HS-5 (cell line): ENCODE results near the gene ATP6V0E2.
A peak's percentile ranks its signal among the peaks of the same experiment; 100 is the strongest.

ENCODE experiments used
- DNase-seq: peaks from one replicate; pipeline ENCODE4 v3.0.0-alpha.2; 2012; ENCODE audit warnings: low read depth

Gene ATP6V0E2

DNA sequence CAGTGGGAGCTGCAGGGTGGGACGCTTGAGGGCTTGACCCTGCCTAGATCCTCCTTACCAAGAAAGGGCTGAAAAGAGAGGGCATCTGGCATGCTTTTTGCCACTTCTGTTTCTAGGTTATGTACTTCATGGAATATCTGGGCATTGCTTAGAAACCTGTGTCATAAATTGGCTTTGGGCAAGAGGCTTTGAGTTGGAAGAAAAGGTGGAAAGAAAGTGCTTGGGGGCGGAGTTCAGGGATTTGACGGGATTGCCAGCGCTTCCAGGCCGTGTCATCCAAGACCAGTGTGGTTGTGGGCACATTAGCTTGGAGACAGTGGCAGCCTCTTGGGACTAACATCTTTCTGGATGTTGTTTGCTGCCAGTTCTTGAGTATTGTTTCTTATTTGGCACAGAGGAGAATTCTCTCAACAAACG is 34.8 kb upstream of the ATP6V0E2 start:
- DNase-seq = peak; percentile 9

- DNase-seq = no peak
Observed at GRCh38 chr7:149839933-149840332, 33.8 kb upstream of the ATP6V0E2 start.

DNA sequence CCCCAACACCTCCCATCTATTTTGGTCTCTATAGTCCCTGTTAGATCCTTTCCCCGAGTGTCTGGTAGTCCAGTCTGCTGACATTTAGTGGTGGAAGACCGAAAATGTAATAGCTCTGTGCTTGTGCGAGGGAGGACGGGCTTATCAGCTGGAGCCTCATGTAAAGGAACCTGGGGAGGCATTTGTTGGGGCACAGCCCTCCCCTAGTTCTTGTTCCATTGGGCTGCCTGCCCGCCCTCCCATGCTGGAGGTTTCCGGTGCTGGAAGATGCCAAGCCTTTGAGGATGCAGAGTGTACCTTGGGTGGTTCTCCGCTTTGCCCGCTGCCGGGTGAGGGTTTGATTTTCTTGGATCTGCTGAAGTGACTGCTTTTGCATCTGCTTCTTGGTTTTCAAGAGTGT is 30.2 kb upstream of the ATP6V0E2 start:
- DNase-seq = no peak

DNA sequence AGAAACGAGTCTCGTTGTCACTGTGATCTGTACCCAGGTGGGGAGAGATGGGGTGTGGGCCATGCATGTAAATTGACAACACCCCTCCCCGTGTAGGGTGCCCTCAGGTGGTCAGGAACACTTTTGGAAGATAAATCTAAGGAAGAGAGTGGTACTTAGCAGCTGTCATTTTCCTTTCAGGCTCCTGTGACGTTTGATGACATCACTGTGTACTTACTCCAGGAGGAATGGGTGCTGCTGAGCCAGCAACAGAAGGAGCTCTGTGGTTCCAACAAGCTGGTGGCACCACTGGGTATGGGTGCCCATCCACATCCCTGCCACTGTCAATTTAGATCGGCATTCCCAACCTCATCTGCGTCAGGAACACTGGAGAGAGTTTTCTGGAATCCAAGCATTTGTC is 29.3 kb upstream of the ATP6V0E2 start:
- DNase-seq = no peak

DNA sequence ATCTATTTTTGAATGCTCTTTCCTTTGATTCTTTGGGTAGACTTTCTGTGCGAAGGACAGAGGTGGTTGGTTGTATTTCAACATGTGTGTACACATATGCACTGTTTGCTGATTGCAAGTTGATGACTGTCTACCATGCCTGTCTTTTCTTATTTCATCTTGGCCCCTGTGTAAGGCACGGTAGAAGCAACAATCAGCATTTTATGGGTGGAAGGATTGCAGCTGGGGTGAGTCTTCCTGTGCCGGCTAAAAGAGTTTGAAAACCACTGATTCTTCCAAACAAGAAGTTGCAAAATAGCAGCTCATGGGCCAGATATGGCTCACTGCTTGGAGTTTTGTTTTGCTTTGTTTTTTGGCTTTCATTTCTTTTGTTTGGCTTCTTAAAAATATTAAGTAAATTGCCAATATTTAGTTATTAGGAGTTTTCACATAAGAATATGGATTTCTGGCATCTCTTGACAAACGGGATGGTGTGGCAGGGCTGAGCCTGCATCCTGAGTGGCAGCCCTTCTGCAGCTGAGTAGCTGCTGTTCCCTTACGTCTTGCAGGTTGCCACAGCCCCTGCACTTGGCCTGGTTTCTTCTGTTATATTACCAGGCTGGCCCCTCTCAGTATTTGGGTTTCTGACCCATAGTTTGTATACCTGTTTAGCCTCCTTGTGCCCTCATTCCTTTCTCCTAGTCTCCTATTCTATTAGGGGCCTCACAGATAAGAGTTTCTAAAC is 28.4 kb upstream of the ATP6V0E2 start:
- DNase-seq = no peak

DNA sequence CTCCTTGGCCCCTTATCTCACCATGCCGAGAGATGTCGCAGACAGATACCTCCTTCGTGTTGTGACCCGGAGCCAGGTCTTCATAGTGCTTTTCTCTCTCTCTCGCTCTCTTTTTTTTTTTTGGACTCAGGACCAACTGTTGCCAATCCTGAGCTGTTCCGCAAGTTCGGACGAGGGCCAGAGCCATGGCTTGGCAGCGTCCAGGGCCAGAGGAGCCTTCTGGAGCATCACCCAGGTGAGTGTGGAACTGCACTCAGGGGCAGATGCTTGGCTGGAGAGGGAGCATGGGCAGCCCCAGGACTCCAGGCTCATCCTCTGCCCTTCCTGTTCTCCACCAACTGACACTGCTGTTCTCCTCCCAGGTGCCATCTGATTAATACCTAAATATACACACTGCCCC is 27.7 kb upstream of the ATP6V0E2 start:
- no peak for DNase-seq

DNA sequence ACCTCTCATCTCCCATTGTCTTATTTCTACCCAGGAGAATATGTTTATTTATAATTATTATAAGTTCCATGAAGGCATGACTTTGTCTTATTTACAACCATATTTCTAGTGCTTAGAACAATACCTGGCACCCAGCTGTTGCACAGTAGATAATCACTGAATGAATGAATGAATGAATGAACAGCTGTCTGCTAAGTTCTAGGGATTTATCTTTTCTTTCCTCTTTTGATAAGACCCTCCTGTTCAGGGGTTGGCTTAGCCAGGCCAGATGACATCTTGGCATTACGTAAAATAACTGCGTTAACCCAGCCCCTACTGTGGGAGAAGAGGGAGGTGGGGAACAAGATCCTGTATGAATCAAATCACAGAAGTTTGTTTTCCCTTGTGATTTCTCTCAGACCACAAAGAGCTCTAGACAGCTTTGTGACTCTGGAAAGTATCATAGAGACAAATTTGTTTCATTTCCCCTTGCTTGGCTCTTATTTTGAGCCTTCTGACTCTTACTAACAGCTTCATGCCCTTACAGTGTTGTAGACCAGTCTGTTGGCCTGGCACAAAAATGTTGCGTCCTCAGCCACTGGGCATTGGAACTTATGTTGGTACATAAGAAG is 27.2 kb upstream of the ATP6V0E2 start:
- no peak for DNase-seq

GRCh38 chr7:149849174-149849573 is 24.6 kb upstream of the ATP6V0E2 start:
- no peak for DNase-seq

- DNase-seq = no peak
Observed at GRCh38 chr7:149850007-149850594, 23.7 kb upstream of the ATP6V0E2 start.

- no peak for DNase-seq
Observed at GRCh38 chr7:149850716-149851115, 23.1 kb upstream of the ATP6V0E2 start.

DNA sequence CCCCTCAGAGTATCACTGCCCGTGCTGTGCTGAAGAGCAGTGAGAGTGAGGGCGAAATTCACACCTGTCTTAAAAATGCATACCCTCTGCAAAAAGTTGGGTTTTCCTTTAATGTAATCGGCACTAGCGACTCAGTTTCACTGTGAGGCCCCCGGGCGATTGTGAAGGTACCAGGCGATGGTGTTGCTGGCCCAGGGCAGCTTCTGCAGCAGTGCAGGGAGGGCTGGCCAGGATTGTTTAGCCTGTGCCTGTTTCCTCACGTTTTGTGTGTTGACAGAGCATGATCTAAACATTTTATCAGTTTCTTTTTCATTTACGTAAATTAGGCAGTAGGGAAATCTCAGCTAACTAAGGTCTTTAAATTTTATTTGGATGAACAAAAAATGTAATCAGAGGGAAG is 22.3 kb upstream of the ATP6V0E2 start:
- DNase-seq = no peak

- no peak for DNase-seq
Observed at GRCh38 chr7:149853157-149853556, 20.6 kb upstream of the ATP6V0E2 start.

DNA sequence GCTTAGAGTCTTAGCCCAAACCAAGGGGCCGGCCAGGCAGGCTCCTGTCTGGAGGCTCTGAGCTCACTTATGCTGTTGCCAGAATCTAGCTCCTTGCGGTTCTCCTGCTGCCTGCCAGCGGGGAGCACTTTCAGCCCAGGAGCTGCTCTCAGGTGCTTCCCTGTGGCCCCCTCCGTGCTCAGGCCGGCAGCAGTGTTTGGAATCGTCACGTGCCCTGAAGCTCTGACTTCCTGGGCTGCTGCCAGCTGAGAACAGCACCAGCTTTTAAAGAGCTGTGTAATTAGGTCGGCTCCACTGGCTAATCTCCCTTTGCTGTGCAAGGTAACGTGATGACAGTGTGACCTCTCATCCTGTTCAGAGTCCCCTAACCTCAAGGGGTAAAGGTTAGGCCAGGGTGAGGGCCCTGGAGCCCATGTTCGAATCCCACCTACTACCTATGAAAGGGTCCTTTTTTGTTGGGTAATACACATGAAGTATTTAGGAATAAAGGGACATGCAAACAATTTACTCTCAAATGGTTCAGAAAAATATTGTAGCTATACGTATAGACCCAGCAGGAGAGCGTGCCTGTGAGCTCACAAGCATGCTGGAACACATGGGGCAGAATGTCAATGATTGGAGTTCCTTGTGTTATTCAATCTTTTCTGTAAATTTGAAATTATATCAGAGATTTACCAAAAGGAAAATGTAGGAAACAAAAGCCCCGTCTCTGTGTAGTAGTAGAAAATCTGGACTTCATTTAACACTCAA is 19.0 kb upstream of the ATP6V0E2 start:
- DNase-seq = no peak

- no peak for DNase-seq
Observed at GRCh38 chr7:149855361-149856305, 18.1 kb upstream of the ATP6V0E2 start.

DNA sequence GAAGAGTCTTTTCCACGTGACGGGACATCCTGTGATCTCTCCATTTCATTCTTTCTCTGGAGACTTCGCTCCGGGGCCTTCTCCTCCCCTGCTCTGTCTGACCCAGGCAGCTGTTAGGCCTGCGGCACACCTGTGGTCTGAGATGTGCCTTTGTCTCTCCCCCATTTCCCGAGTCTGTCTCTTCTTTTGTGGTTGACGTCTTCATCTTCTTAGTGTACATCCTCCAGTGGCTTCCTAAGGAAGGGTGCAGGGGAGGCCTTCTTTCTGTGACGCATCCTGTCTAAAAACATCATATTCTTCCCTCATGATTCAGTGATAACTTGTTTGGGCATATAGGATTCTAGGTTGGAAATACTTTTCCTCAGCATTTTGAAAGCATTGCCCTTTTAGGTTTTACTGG is 17.2 kb upstream of the ATP6V0E2 start:
- DNase-seq = no peak

GRCh38 chr7:149859369-149859768 is 14.4 kb upstream of the ATP6V0E2 start:
- no peak for DNase-seq

- no peak for DNase-seq
Observed at GRCh38 chr7:149859876-149860275, 13.9 kb upstream of the ATP6V0E2 start.

DNA sequence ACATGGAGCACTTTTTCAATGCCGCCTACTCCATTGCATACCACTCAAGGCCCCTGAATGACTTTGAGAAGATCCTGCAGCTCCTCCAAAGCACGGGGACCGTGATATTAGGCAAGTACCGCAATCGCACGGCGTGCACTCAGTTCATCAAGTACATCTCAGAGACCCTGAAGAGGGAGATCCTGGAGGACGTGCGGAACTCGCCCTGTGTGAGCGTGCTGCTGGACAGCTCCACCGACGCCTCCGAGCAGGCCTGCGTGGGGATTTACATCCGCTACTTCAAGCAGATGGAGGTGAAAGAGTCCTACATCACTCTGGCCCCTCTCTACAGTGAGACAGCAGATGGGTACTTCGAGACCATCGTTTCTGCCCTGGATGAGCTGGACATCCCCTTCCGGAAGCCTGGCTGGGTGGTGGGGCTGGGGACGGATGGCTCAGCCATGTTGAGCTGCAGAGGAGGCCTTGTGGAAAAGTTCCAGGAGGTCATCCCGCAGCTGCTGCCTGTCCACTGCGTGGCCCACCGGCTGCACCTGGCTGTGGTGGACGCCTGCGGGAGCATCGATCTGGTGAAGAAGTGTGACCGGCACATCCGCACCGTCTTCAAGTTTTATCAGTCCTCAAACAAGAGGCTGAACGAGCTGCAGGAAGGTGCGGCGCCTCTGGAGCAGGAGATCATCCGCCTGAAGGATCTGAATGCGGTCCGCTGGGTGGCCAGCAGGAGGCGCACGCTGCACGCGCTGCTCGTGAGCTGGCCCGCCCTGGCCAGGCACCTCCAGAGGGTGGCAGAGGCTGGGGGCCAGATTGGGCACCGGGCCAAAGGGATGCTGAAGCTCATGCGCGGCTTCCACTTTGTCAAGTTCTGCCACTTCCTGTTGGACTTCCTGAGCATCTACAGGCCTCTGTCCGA is 12.7 kb upstream of the ATP6V0E2 start:
- DNase-seq = no peak

GRCh38 chr7:149861728-149862045 is 12.1 kb upstream of the ATP6V0E2 start:
- DNase-seq = no peak

- DNase-seq = no peak
Observed at GRCh38 chr7:149862156-149862555, 11.6 kb upstream of the ATP6V0E2 start.

GRCh38 chr7:149863500-149863899 is 10.3 kb upstream of the ATP6V0E2 start:
- DNase-seq = no peak
